ENCODE results near the gene FLT4.

- no peak for TF ChIP-seq EZH2 (IDR thresholded peaks at IDR 0.05)
- no peak for TF ChIP-seq POLR2AphosphoS5 (IDR thresholded peaks at IDR 0.05; ENCODE audit: borderline replicate concordance, low read depth, low read length)
- no peak for TF ChIP-seq FOXP2 (optimal IDR thresholded peaks at IDR 0.05; ENCODE audit: control extremely low read depth, extremely low read length, insufficient read depth)
Measured at GRCh38 chr5:180647941-180648500, 1.4 kb downstream of the FLT4 start.

Data from SK-N-MC (cell line).